IMR-90 (cell line): ENCODE data around the gene PPM1H. TPM values are rescaled to one million over a fixed set of nuclear protein-coding genes. Genes with fewer than 3 reads are reported as not detected.

ENCODE experiments used
- ATAC-seq: fragments of 200-7000 bp; cut with Tn5 transposase; 2 replicates; pipeline ENCODE4 v1.9.1; 2020; ENCODE audit warnings: low read depth, mild to moderate bottlenecking, moderate library complexity
- BruUV-seq: library from RNA; stranded (reverse); fragments of 400-500 nt; replicated peaks from 2 replicates; lab custom pipeline; 2021; lab: Mats Ljungman, UMichigan
- CTCF ChIA-PET: fragments of 300-600 bp; formaldehyde crosslinking; extraction: SDS; loops from one replicate; lab custom pipeline; 2021; ENCODE audit warnings: antibody characterized with exemption; lab: Yijun Ruan, JAX
- POLR2A ChIA-PET: fragments of 300-600 bp; sonication (Branson Sonifier 250); formaldehyde crosslinking; loops from one replicate; lab custom pipeline; 2022; ENCODE audit warnings: antibody characterized with exemption; ENCODE audit not compliant: unreplicated experiment; lab: Charles Lee
- DNase-seq: peaks from one replicate; pipeline ENCODE4 v3.0.0; 2013
- H2AFZ ChIP-seq: replicated peaks from 2 replicates; pipeline ENCODE3; 2013; ENCODE audit warnings: low read length, mild to moderate bottlenecking; ENCODE audit not compliant: poor library complexity
- H2AK5ac ChIP-seq: 2 replicates; pipeline ENCODE4 v1.6.1; 2013; ENCODE audit warnings: low read depth, low read length, inconsistent platforms
- H2AK9ac ChIP-seq: replicated peaks from 2 replicates; pipeline ENCODE3; 2013; ENCODE audit warnings: mild to moderate bottlenecking, low read depth, low read length, moderate library complexity; ENCODE audit not compliant: poor library complexity
- H2BK120ac ChIP-seq: 2 replicates; pipeline ENCODE4 v1.6.1; 2013; ENCODE audit warnings: low read depth, low read length, inconsistent platforms
- H2BK15ac ChIP-seq: 3 replicates; pipeline ENCODE4 v1.6.1; 2013; ENCODE audit warnings: low read depth, low read length, inconsistent platforms
- H2BK20ac ChIP-seq: 2 replicates; pipeline ENCODE4 v1.6.1; 2013; ENCODE audit warnings: low read depth, mild to moderate bottlenecking, inconsistent platforms, low read length, moderate library complexity
- H2BK5ac ChIP-seq: 2 replicates; pipeline ENCODE4 v1.6.1; 2013; ENCODE audit warnings: mild to moderate bottlenecking, low read depth, low read length, inconsistent platforms; ENCODE audit not compliant: poor library complexity, severe bottlenecking
- H3K14ac ChIP-seq: replicated peaks from 2 replicates; pipeline ENCODE4 v1.6.1; 2013; ENCODE audit warnings: low read depth, low read length, inconsistent platforms
- H3K18ac ChIP-seq: 2 replicates; pipeline ENCODE4 v1.6.1; 2013; ENCODE audit warnings: low read depth, low read length, control low read depth
- H3K23ac ChIP-seq: 2 replicates; pipeline ENCODE4 v1.6.1; 2013; ENCODE audit warnings: low read depth, low read length, inconsistent platforms
- H3K27ac ChIP-seq: 2 replicates; pipeline ENCODE4 v1.5.1; 2013; ENCODE audit warnings: mild to moderate bottlenecking, control low read depth, low read length; ENCODE audit not compliant: insufficient read depth
- H3K27me3 ChIP-seq: 2 replicates; pipeline ENCODE4 v1.6.1; 2013; ENCODE audit warnings: low read length; ENCODE audit not compliant: control insufficient read depth, insufficient read depth
- H3K36me3 ChIP-seq: 2 replicates; pipeline ENCODE4 v1.6.1; 2013; ENCODE audit warnings: low read length, mixed read lengths; ENCODE audit not compliant: control insufficient read depth, insufficient read depth
- H3K4ac ChIP-seq: 2 replicates; pipeline ENCODE4 v1.6.1; 2013; ENCODE audit warnings: low read depth, low read length, inconsistent platforms
- H3K4me1 ChIP-seq: 2 replicates; pipeline ENCODE4 v1.6.1; 2013; ENCODE audit warnings: low read length, mixed read lengths; ENCODE audit not compliant: control insufficient read depth, insufficient read depth
- H3K4me2 ChIP-seq: 2 replicates; pipeline ENCODE4 v1.6.1; 2013; ENCODE audit warnings: low read depth, mild to moderate bottlenecking, control low read depth, low read length, moderate library complexity
- H3K4me3 ChIP-seq: 2 replicates; pipeline ENCODE4 v1.5.1; 2013; ENCODE audit warnings: low read depth, mild to moderate bottlenecking, control low read depth, low read length, moderate library complexity; ENCODE audit not compliant: insufficient read depth
- H3K56ac ChIP-seq: 2 replicates; pipeline ENCODE4 v1.6.1; 2013; ENCODE audit warnings: low read length, inconsistent platforms; ENCODE audit not compliant: insufficient read depth; ENCODE audit errors: extremely low read depth
- H3K79me1 ChIP-seq, 2 experiments: 2 replicates each; pipeline ENCODE4 v1.6.1; 2013; ENCODE audit warnings: low read length in 2 of 2, inconsistent platforms in 1 of 2, low read depth in 1 of 2
- H3K9ac ChIP-seq: 2 replicates; pipeline ENCODE4 v1.6.1; 2013; ENCODE audit warnings: low read depth, low read length, control low read depth
- H3K9me1 ChIP-seq: 2 replicates; pipeline ENCODE4 v1.6.1; 2013; ENCODE audit warnings: low read length, inconsistent platforms; ENCODE audit not compliant: insufficient read depth
- H3K9me3 ChIP-seq: 2 replicates; pipeline ENCODE4 v1.6.1; 2013; ENCODE audit warnings: low read length; ENCODE audit not compliant: control insufficient read depth, insufficient read depth
- H4K20me1 ChIP-seq: 2 replicates; pipeline ENCODE4 v1.6.1; 2013; ENCODE audit warnings: low read length, inconsistent platforms; ENCODE audit not compliant: insufficient read depth
- H4K5ac ChIP-seq: 2 replicates; pipeline ENCODE4 v1.6.1; 2013; ENCODE audit warnings: mild to moderate bottlenecking, low read depth, low read length, control low read depth
- H4K8ac ChIP-seq, 2 experiments: 2 replicates each; pipeline ENCODE4 v1.6.1; 2013; ENCODE audit warnings: low read depth in 2 of 2, low read length in 2 of 2, control low read depth in 1 of 2, inconsistent platforms in 1 of 2
- H4K91ac ChIP-seq: 2 replicates; pipeline ENCODE4 v1.6.1; 2013; ENCODE audit warnings: low read depth, low read length, inconsistent platforms; ENCODE audit not compliant: insufficient read depth
- BHLHE40 ChIP-seq: fragments of 150-350 bp; IDR thresholded peaks from 2 replicates; pipeline ENCODE4 v1.6.1; 2016; ENCODE audit warnings: mild to moderate bottlenecking, low read depth, low read length
- CEBPB ChIP-seq: IDR thresholded peaks from 2 replicates; pipeline ENCODE4 v1.6.1; 2012; ENCODE audit warnings: low read depth, low read length, improper control_type of control experiment
- CHD1 ChIP-seq: IDR thresholded peaks from 2 replicates; pipeline ENCODE4 v1.6.1; 2012; ENCODE audit warnings: low read depth, low read length, improper control_type of control experiment
- ELK1 ChIP-seq: fragments of 150-350 bp; IDR thresholded peaks from 2 replicates; pipeline ENCODE4 v1.6.1; 2016; ENCODE audit warnings: low read depth, mild to moderate bottlenecking, low read length, moderate library complexity, borderline replicate concordance
- FOS ChIP-seq: fragments of 150-350 bp; IDR thresholded peaks from 2 replicates; pipeline ENCODE4 v1.6.1; 2016; ENCODE audit warnings: low read depth, low read length
- MAFK ChIP-seq: IDR thresholded peaks from 2 replicates; pipeline ENCODE4 v1.6.1; 2012; ENCODE audit warnings: low read depth, low read length, improper control_type of control experiment
- MAZ ChIP-seq: IDR thresholded peaks from 2 replicates; pipeline ENCODE4 v1.6.1; 2012; ENCODE audit warnings: low read depth, mild to moderate bottlenecking, low read length, improper control_type of control experiment, moderate library complexity, borderline replicate concordance
- MXI1 ChIP-seq: IDR thresholded peaks from 2 replicates; pipeline ENCODE4 v1.6.1; 2012; ENCODE audit warnings: low read depth, mild to moderate bottlenecking, low read length, moderate library complexity, borderline replicate concordance
- NFE2L2 ChIP-seq: fragments of 150-350 bp; IDR thresholded peaks from 2 replicates; pipeline ENCODE4 v1.6.1; 2016; ENCODE audit warnings: low read depth, mild to moderate bottlenecking, low read length
- POLR2A ChIP-seq: IDR thresholded peaks from 2 replicates; pipeline ENCODE4 v1.6.1; 2012; ENCODE audit warnings: mild to moderate bottlenecking, low read depth, low read length
- RAD21 ChIP-seq: IDR thresholded peaks from 2 replicates; pipeline ENCODE4 v1.6.1; 2012; ENCODE audit warnings: low read length, improper control_type of control experiment
- RCOR1 ChIP-seq: IDR thresholded peaks from 2 replicates; pipeline ENCODE4 v1.6.1; 2012; ENCODE audit warnings: mild to moderate bottlenecking, low read length, improper control_type of control experiment; ENCODE audit not compliant: insufficient replicate concordance
- RFX5 ChIP-seq: IDR thresholded peaks from 2 replicates; pipeline ENCODE4 v1.8.0; 2012; ENCODE audit warnings: low read depth, mild to moderate bottlenecking, low read length, moderate library complexity
- SMC3 ChIP-seq: fragments of 150-350 bp; IDR thresholded peaks from 2 replicates; pipeline ENCODE4 v1.6.1; 2016; ENCODE audit warnings: low read depth, mild to moderate bottlenecking, antibody characterized with exemption, low read length, moderate library complexity
- USF2 ChIP-seq: fragments of 150-350 bp; IDR thresholded peaks from 2 replicates; pipeline ENCODE4 v1.6.1; 2017; ENCODE audit warnings: mild to moderate bottlenecking, antibody characterized with exemption, low read length, low read depth
- WGBS, 2 experiments: methylation state at CpG; one replicate each; pipeline versions ENCODE4 v1.1.5 to v1.1.7; 2013; ENCODE audit warnings: missing lambda C conversion rate in 2 of 2; ENCODE audit not compliant: insufficient read length in 1 of 2; ENCODE audit errors: extremely low coverage in 2 of 2; 5-methylcytosine and 5-hydroxymethylcytosine counted together
- dilution Hi-C: fragments of 300-500 bp; cut with HindIII; formaldehyde crosslinking; loops from one replicate; pipeline ENCODE4 v1.14.3; 2018; ENCODE audit warnings: low sequenced_read_pairs; ENCODE audit not compliant: unreplicated experiment
- in situ Hi-C: fragments of 300-500 bp; cut with MboI; formaldehyde crosslinking; loops from 3 replicates; pipeline ENCODE4 v1.14.3; 2019; ENCODE audit warnings: low sequenced_read_pairs, inconsistent platforms, mixed read lengths
- intact Hi-C: fragments of 100-400 bp; cut with micrococcal nuclease; formaldehyde crosslinking; loops from 2 replicates; pipeline ENCODE4 v1.10.0; 2022
- polyA plus RNA-seq, 3 experiments: library from polyadenylated mRNA; depleted of rRNA; stranded (reverse); fragments of >200 nt; gene quantifications; 2 replicates each; pipeline ENCODE4 v1.2.3, GENCODE V29; 2012; ENCODE audit warnings: low replicate concordance in 1 of 3
- total RNA-seq: library from RNA; depleted of rRNA; stranded (reverse); fragments of >200 nt; gene quantifications from 2 replicates; pipeline ENCODE4 v1.2.3, GENCODE V29; 2012
- TF ChIP-seq, protein P1 (sequence below): conservative IDR thresholded peaks from 2 replicates; pipeline ENCODE4 v1.5.1; 2012; ENCODE audit warnings: mild to moderate bottlenecking, low read depth, low read length, improper control_type of control experiment

PPM1H gene
- total and polyA plus RNA-seq, 2 of the 4 experiments (the other 2 are of a cell fraction), result 0.14 to 0.18 TPM

GRCh38 chr12:62705846-62706245 lies 229.1 kb downstream of the PPM1H start:
- Histone ChIP-seq H4K20me1 (no peaks in the 10 kb centered on the region; the same call in 1 of the 2 replicates), H3K79me1 (no peaks in the 10 kb centered on the region), H2AFZ (no peak overlapping the region), H3K4me2 (no peak overlapping the region), H2AK9ac (no peak overlapping the region), H3K9ac (no peak overlapping the region), H2BK5ac (no peak overlapping the region), H3K27ac (no peak overlapping the region), H2BK15ac (no peak overlapping the region), H3K27me3 (no peaks in the 10 kb centered on the region), H3K18ac (no peak overlapping the region), H3K56ac (no peak overlapping the region), H4K5ac (no peak overlapping the region), H3K4ac (no peak overlapping the region), H3K14ac (no peak overlapping the region), H2BK20ac (no peak overlapping the region), H3K9me3 (no peaks in the 10 kb centered on the region), H3K4me3 (no peak overlapping the region), H4K8ac (no peak overlapping the region), H3K23ac (no peak overlapping the region), H3K9me1 (peaks cover 10% of the 10 kb centered on the region), H3K36me3 (no peaks in the 10 kb centered on the region), H2AK5ac (no peak overlapping the region), H2BK120ac (no peak overlapping the region), H4K91ac (no peak overlapping the region), H3K4me1 (peaks cover 17% of the 10 kb centered on the region)
- ATAC-seq (no peak), DNase-seq (no peak)
- ChIA-PET CTCF (no interaction called here), POLR2A (no interaction called here)
- in situ Hi-C loops (no loop called here), dilution Hi-C loops (no loop called here), intact Hi-C loops (no loop called here)
- no CpG with 5 or more reads among the region's 4 CpGs for WGBS, 2 experiments
- BruUV-seq, result no TSS peak
- no peak for TF ChIP-seq POLR2A
- TF ChIP-seq USF2, result no peak
- TF ChIP-seq CHD1, result no peak
- TF ChIP-seq, protein P1, sequence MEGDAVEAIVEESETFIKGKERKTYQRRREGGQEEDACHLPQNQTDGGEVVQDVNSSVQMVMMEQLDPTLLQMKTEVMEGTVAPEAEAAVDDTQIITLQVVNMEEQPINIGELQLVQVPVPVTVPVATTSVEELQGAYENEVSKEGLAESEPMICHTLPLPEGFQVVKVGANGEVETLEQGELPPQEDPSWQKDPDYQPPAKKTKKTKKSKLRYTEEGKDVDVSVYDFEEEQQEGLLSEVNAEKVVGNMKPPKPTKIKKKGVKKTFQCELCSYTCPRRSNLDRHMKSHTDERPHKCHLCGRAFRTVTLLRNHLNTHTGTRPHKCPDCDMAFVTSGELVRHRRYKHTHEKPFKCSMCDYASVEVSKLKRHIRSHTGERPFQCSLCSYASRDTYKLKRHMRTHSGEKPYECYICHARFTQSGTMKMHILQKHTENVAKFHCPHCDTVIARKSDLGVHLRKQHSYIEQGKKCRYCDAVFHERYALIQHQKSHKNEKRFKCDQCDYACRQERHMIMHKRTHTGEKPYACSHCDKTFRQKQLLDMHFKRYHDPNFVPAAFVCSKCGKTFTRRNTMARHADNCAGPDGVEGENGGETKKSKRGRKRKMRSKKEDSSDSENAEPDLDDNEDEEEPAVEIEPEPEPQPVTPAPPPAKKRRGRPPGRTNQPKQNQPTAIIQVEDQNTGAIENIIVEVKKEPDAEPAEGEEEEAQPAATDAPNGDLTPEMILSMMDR, result no peak
- TF ChIP-seq RFX5, result no peak
- no peak for TF ChIP-seq MAFK
- no peak for TF ChIP-seq SMC3
- TF ChIP-seq ELK1, result no peak
- TF ChIP-seq NFE2L2, result no peak
- TF ChIP-seq BHLHE40, result no peak
- TF ChIP-seq RAD21, result no peak
- no peak for TF ChIP-seq MAZ
- TF ChIP-seq MXI1, result no peak
- no peak for TF ChIP-seq RCOR1
- TF ChIP-seq CEBPB, result no peak
- TF ChIP-seq FOS, result no peak
